OCI-M2 (cell line): ENCODE data around the gene TUBB6.

Experiments
- DNase-seq: peaks from one replicate; lab custom pipeline; 2025; ENCODE audit not compliant: unreplicated experiment; lab: John Stamatoyannopoulos, UW

The TUBB6 gene

GRCh38 chr18:12313530-12314245 lies 5.6 kb downstream of the TUBB6 start:
- no peak for DNase-seq

- DNase-seq = no peak
Observed at GRCh38 chr18:12314591-12315305, 6.7 kb downstream of the TUBB6 start.

DNA sequence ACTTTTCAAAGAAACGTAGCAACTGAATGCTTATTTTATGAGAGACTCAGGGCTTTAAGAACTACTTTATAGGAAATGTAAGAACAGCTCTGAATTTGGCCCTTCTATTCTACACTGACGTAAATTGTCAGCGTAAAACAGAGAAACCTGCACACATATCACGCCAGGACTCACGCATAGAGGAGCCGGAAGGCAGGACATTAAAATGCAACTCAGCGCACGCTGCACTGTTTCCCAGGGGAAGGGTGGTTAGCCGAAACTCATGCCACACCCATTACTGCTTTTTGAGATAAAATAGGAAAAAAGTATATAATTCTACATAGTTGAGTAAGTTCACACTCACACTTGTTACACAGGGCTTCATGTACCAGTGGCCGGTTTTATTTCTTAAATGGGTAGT lies 7.4 kb downstream of the TUBB6 start:
- no peak for DNase-seq

- no peak for DNase-seq
Observed at GRCh38 chr18:12315911-12316310, 7.9 kb downstream of the TUBB6 start.

DNA sequence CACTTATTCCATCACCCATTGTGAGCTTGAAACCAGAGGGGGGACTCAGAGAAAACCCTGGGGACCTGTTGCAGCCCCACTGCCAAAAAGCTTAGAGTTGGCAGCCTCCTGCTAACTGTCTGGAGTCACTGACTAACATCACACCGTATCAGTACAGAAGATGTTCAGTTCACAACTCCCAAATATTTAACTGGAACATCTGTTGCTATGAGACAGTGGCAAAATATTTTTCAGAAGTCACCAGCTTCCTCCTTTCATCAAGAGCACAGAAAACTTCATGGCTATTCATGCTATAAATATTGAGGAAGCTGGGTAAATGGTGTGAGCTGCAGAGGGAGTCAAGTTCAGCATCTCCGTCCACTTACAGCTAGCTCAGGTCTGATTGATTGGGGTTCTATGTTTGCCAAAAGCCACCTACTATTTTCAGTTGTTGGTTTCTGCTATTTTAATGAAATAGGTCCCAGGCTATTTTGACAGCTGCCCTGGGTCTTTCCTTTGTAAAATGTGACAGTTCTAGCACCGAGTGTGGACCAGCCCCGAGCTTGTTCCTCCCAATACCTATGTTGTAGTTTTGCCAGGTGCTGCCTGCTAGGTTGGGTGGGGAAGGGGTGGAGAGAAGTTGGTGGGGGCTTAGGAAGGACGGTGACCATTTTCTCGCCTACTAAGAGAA lies 9.8 kb downstream of the TUBB6 start:
- DNase-seq = no peak

DNA sequence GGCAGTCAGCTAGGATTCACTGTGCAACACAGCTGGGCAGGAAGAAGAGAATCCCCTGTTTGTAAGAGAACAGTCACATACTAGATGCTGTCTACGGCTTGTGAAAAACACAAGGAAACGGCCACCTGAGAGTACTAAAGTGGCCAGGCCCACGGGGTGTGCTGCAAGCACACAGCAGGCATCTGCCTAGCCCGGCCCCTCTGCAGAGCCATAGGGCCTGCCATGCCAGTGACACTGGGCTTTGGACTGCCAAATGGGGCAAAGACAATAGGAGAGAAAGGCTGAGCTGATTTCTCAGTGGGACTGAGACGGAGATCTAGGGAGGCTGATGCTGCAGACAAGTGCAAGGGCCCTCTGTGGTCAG lies 10.3 kb downstream of the TUBB6 start:
- no peak for DNase-seq

- no peak for DNase-seq
Observed at GRCh38 chr18:12318857-12319256, 10.8 kb downstream of the TUBB6 start.

GRCh38 chr18:12321333-12321732 lies 13.3 kb downstream of the TUBB6 start:
- no peak for DNase-seq

GRCh38 chr18:12324991-12325725 lies 17.1 kb downstream of the TUBB6 start:
- no peak for DNase-seq

DNA sequence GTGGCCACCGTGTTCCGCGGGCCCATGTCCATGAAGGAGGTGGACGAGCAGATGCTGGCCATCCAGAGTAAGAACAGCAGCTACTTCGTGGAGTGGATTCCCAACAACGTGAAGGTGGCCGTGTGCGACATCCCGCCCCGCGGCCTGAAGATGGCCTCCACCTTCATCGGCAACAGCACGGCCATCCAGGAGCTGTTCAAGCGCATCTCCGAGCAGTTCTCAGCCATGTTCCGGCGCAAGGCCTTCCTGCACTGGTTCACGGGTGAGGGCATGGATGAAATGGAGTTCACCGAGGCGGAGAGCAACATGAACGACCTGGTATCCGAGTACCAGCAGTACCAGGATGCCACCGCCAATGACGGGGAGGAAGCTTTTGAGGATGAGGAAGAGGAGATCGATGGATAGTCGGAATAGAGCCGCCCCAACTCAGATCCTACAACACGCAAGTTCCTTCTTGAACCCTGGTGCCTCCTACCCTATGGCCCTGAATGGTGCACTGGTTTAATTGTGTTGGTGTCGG lies 17.7 kb downstream of the TUBB6 start:
- DNase-seq = no peak

GRCh38 chr18:12326711-12327460 lies 18.8 kb downstream of the TUBB6 start:
- no peak for DNase-seq

- no peak for DNase-seq
Observed at GRCh38 chr18:12327510-12328178, 19.6 kb downstream of the TUBB6 start.

DNA sequence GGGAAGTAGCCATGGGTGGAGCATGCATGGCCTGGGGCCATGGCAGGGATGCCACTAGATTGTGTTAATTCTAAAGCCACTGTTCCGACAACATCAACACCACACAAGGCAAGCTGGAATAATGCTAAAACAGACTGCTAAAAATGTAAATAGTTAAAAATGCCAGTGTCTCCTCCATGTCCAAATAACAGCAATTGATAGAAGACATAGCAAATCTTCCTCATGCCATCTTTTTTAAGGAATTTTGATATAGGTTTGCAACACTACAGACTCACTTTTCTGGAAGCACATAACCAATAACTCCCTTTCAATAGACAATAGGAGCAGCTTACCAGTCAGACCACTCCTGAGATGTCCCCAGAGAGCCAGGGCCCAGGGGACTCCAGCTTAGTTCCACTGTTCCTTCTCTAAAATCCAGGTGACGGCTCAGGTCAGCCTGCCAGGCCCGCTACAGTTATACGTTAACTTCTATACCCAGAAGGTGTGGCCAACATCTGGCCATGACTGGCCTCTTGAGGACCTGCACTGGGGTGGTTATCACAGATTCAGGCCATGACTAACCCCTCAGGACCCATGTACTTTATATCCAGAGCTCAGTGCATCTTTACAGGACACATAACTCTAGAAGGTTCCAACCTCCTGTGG lies 20.3 kb downstream of the TUBB6 start:
- no peak for DNase-seq

GRCh38 chr18:12329125-12329698 lies 21.2 kb downstream of the TUBB6 start:
- DNase-seq = no peak

GRCh38 chr18:12330766-12331165 lies 22.7 kb downstream of the TUBB6 start:
- DNase-seq = no peak

- DNase-seq = no peak
Observed at GRCh38 chr18:12333506-12334290, 25.7 kb downstream of the TUBB6 start.

- DNase-seq = no peak
Observed at GRCh38 chr18:12334366-12334808, 26.3 kb downstream of the TUBB6 start.

GRCh38 chr18:12334863-12335262 lies 26.8 kb downstream of the TUBB6 start:
- DNase-seq = no peak
